ENCODE data around the gene GPR156.

Gene GPR156

GRCh38 chr3:120275618-120276017 is 9.4 kb downstream of the GPR156 start:
- FAIRE-seq (no peak), DNase-seq (ENCODE audit: insufficient read length, low spot score) (no peak)
- TF ChIP-seq CTCF (IDR thresholded peaks at IDR 0.05; ENCODE audit: insufficient read depth, missing control alignments), result no peak

GRCh38 chr3:120274739-120275167 is 10.3 kb downstream of the GPR156 start:
- DNase-seq (ENCODE audit: insufficient read length, low spot score), result no peak
- TF ChIP-seq CTCF (IDR thresholded peaks at IDR 0.05; ENCODE audit: insufficient read depth, missing control alignments), result no peak
- FAIRE-seq, result no peak

GRCh38 chr3:120272286-120272685 is 12.7 kb downstream of the GPR156 start:
- FAIRE-seq, result peak; percentile 70
- TF ChIP-seq CTCF (IDR thresholded peaks at IDR 0.05; ENCODE audit: insufficient read depth, missing control alignments), result no peak

GRCh38 chr3:120265989-120266388 is 19.0 kb downstream of the GPR156 start:
- no peak for DNase-seq (ENCODE audit: insufficient read length, low spot score)
- no peak for FAIRE-seq
- no peak for TF ChIP-seq CTCF (IDR thresholded peaks at IDR 0.05; ENCODE audit: insufficient read depth, missing control alignments)

More at GRCh38 chr3:120272286-120272685, 12.7 kb downstream of the GPR156 start:
- no peak for DNase-seq (ENCODE audit: insufficient read length, low spot score)

GRCh38 chr3:120264963-120265362 is 20.1 kb downstream of the GPR156 start:
- TF ChIP-seq CTCF (IDR thresholded peaks at IDR 0.05; ENCODE audit: insufficient read depth, missing control alignments), result no peak
- no peak for FAIRE-seq
- DNase-seq (ENCODE audit: insufficient read length, low spot score), result no peak

- no peak for FAIRE-seq
- TF ChIP-seq CTCF (IDR thresholded peaks at IDR 0.05; ENCODE audit: insufficient read depth, missing control alignments), result no peak
- no peak for DNase-seq (ENCODE audit: insufficient read length, low spot score)
Measured at GRCh38 chr3:120263792-120264191, 21.2 kb downstream of the GPR156 start.

GRCh38 chr3:120258009-120258408 is 27.0 kb downstream of the GPR156 start:
- no peak for DNase-seq (ENCODE audit: insufficient read length, low spot score)
- TF ChIP-seq CTCF (IDR thresholded peaks at IDR 0.05; ENCODE audit: insufficient read depth, missing control alignments), result no peak
- no peak for FAIRE-seq
